HUES6 (cell line): Measurements from ENCODE around the gene NIN.

Experiments used
- H3K27ac ChIP-seq: 2 replicates; pipeline ENCODE4 v1.7.0; 2013; ENCODE audit warnings: low read depth, mild to moderate bottlenecking, low read length, inconsistent platforms
- H3K27me3 ChIP-seq: 2 replicates; pipeline ENCODE4 v1.6.1; 2013; ENCODE audit warnings: low read length; ENCODE audit not compliant: control insufficient read depth, insufficient read depth
- H3K36me3 ChIP-seq: 2 replicates; pipeline ENCODE4 v1.6.1; 2013; ENCODE audit warnings: low read length; ENCODE audit not compliant: control insufficient read depth, insufficient read depth
- H3K4me1 ChIP-seq: 2 replicates; pipeline ENCODE4 v1.6.1; 2013; ENCODE audit warnings: low read length; ENCODE audit not compliant: control insufficient read depth, insufficient read depth
- H3K4me3 ChIP-seq: 2 replicates; pipeline ENCODE4 v1.5.1; 2013; ENCODE audit warnings: low read depth, low read length
- H3K9ac ChIP-seq: one replicate; pipeline ENCODE4 v1.6.1; 2013; ENCODE audit warnings: mild to moderate bottlenecking, low read length
- H3K9me3 ChIP-seq: 2 replicates; pipeline ENCODE4 v1.6.1; 2013; ENCODE audit warnings: low read depth, low read length; ENCODE audit not compliant: control insufficient read depth, insufficient read depth

Gene NIN

GRCh38 chr14:50837271-50837670 lies 6.3 kb upstream of the NIN start:
- no peak overlapping the region for H3K9ac ChIP-seq
- H3K36me3 ChIP-seq, result no peaks in the 10 kb centered on the region
- no peaks in the 10 kb centered on the region for H3K4me1 ChIP-seq
- H3K27ac ChIP-seq, result no peak overlapping the region
- H3K27me3 ChIP-seq, result peaks cover 33% of the 10 kb centered on the region
- no peaks in the 10 kb centered on the region for H3K9me3 ChIP-seq
- H3K4me3 ChIP-seq, result no peak overlapping the region

- H3K36me3 ChIP-seq, result no peaks in the 10 kb centered on the region
- no peak overlapping the region for H3K27ac ChIP-seq
- H3K9ac ChIP-seq, result no peak overlapping the region
- no peak overlapping the region for H3K4me3 ChIP-seq
- no peaks in the 10 kb centered on the region for H3K9me3 ChIP-seq
- peaks cover 40% of the 10 kb centered on the region for H3K27me3 ChIP-seq
- peaks cover 7% of the 10 kb centered on the region; the same call in 1 of the 2 replicates for H3K4me1 ChIP-seq
Measured at GRCh38 chr14:50836515-50836914, 5.6 kb upstream of the NIN start.

- Histone ChIP-seq H3K4me3 (no peak overlapping the region), H3K9me3 (no peaks in the 10 kb centered on the region), H3K9ac (no peak overlapping the region), H3K4me1 (peaks cover 8% of the 10 kb centered on the region; the same call in 1 of the 2 replicates), H3K36me3 (no peaks in the 10 kb centered on the region), H3K27ac (no peak overlapping the region), H3K27me3 (peaks cover 45% of the 10 kb centered on the region)
Measured at GRCh38 chr14:50835280-50835679, 4.3 kb upstream of the NIN start.

DNA sequence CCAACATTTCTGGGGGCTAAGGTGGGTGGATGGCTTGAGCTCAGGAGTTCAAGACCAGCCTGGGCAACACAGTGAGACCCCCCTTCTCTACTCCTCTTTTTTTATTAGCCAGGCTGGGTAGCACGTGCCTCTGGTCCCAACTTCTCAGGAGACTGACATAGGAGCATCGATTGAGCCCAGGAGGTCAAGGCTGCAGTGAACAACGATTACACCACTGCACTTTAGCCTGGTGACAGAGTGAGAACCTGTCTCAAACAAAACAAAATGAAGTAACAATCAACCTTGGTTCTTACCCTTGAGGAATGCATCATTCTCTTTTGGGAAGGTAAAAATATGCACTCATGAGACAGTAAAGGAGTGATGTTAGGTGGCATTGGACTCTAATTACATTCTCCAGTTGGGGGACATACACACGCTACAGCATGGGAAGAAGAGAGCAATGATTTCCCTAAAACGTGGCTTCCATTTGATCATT lies 3.9 kb upstream of the NIN start:
- Histone ChIP-seq H3K4me3 (no peak overlapping the region), H3K4me1 (peaks cover 8% of the 10 kb centered on the region; the same call in 1 of the 2 replicates), H3K9me3 (no peaks in the 10 kb centered on the region), H3K27me3 (peaks cover 49% of the 10 kb centered on the region), H3K9ac (no peak overlapping the region), H3K36me3 (no peaks in the 10 kb centered on the region), H3K27ac (no peak overlapping the region)

- Histone ChIP-seq H3K27me3 (peaks cover 61% of the 10 kb centered on the region), H3K4me1 (peaks cover 17% of the 10 kb centered on the region), H3K36me3 (no peaks in the 10 kb centered on the region), H3K9me3 (no peaks in the 10 kb centered on the region), H3K27ac (no peak overlapping the region), H3K9ac (no peak overlapping the region), H3K4me3 (no peak overlapping the region)
Measured at GRCh38 chr14:50832935-50833630, 2.1 kb upstream of the NIN start.

- Histone ChIP-seq H3K27ac (no peak overlapping the region), H3K9ac (peak overlapping the region; percentile 79), H3K4me3 (peak overlapping the region; percentile 82), H3K36me3 (no peaks in the 10 kb centered on the region), H3K9me3 (no peaks in the 10 kb centered on the region), H3K4me1 (peaks cover 17% of the 10 kb centered on the region), H3K27me3 (peaks cover 72% of the 10 kb centered on the region)
Measured at GRCh38 chr14:50831726-50832168, 785 bp upstream of the NIN start.

- no peaks in the 10 kb centered on the region for H3K36me3 ChIP-seq
- H3K27ac ChIP-seq, result no peak overlapping the region
- H3K27me3 ChIP-seq, result peaks cover 86% of the 10 kb centered on the region
- H3K9me3 ChIP-seq, result no peaks in the 10 kb centered on the region
- peaks cover 17% of the 10 kb centered on the region for H3K4me1 ChIP-seq
- peak overlapping the region; percentile 79 for H3K9ac ChIP-seq
- H3K4me3 ChIP-seq, result peak overlapping the region; percentile 82
Measured at GRCh38 chr14:50830044-50830931, 674 bp downstream of the NIN start.

DNA sequence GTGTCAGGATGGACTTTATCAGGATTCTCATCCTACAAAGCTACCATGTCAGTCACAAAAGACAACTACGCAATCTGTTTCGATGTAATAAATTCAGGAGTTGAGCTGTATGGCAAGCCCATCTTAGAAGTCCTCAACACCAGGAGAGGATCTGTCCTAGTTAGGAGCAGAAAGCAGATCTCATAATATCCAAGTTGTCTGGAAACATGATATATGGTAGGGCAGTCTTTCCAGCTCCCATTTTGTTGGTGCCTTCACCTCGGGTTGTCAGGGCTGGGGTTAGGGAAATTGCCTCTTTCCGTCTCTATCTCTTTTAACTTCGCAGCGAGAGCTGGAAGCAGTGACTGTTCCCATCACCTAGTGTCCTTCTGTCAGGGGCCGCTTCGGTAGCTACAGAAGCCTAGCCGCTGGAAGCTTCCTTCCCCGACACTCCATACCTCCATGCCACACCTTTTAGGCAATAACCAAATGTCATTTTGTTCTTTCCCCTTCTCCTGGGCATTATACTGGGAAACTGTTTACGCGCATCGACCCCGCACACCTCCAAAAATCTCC lies 1.4 kb downstream of the NIN start:
- peaks cover 20% of the 10 kb centered on the region for H3K4me1 ChIP-seq

DNA sequence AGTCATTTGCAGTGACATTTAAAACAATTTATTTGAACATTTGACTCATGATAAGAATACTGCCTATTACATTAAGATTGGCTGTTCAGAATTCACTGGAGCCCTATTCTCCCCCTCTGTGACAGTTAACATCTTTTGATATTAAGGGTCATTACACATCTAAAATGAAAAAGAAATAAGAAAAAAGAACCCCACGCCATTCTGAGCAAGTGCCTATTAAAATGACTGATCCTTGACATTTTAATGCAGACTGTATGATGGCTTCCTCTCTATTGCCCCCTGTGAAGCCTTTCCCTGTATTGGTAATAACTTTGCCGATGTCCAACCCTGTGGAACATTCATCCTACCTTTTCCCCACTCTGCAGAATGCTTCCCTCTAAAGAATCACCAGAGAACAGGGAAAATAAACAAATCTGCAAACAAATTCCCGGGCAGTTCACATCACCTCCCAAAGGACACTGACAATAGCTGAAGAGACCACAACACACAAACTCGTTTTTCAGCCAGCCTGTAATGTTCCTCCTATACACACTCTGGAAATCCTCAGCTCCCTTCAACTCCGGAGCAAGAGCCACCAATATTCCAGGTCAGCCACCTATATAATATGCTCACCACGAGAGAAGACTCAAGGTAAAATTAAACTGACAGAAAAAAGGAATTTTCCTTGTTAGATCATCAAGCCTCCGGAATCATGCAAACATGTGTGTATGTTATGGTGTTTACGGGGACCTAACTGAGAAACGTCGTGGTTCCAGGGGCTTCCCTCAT lies 2.1 kb downstream of the NIN start:
- H3K4me1 ChIP-seq, result peaks cover 27% of the 10 kb centered on the region
- peaks cover 86% of the 10 kb centered on the region for H3K27me3 ChIP-seq
- H3K27ac ChIP-seq, result no peak overlapping the region
- no peaks in the 10 kb centered on the region for H3K36me3 ChIP-seq
- peak overlapping the region; percentile 82; the same call in 1 of the 2 replicates for H3K4me3 ChIP-seq
- no peaks in the 10 kb centered on the region for H3K9me3 ChIP-seq
- H3K9ac ChIP-seq, result no peak overlapping the region

More for the DNA sequence above, 1.4 kb downstream of the NIN start:
- no peaks in the 10 kb centered on the region for H3K36me3 ChIP-seq
- H3K9me3 ChIP-seq, result no peaks in the 10 kb centered on the region
- H3K27ac ChIP-seq, result no peak overlapping the region
- H3K9ac ChIP-seq, result peak overlapping the region; percentile 58
- H3K4me3 ChIP-seq, result peak overlapping the region; percentile 82
- H3K27me3 ChIP-seq, result peaks cover 86% of the 10 kb centered on the region

DNA sequence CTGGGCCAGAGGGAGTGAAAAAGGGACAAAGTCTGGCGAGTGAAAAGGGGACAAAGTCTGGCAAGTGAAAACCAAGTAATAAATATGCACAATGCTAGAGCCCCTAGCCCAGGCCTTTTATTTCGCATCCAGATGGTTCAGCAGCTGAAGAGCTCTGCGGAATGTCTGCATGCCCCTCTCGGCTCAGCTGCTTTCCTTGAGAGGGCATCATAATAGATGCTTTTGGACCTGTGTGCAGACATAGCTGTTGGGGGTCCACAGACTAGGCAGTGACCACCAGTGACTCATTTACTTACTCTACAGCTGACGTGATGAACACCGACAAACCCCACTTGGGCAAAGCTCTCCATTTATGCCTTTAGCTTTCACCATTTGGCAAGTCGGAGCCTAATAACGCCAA lies 4.3 kb downstream of the NIN start:
- no peak overlapping the region for H3K27ac ChIP-seq
- H3K9me3 ChIP-seq, result no peaks in the 10 kb centered on the region
- peaks cover 89% of the 10 kb centered on the region for H3K27me3 ChIP-seq
- H3K4me1 ChIP-seq, result peaks cover 44% of the 10 kb centered on the region
- H3K9ac ChIP-seq, result no peak overlapping the region
- H3K36me3 ChIP-seq, result no peaks in the 10 kb centered on the region
- no peak overlapping the region for H3K4me3 ChIP-seq
